KOPT-K1 (cell line): ENCODE results near the gene MED10.

Experiments used
- H3K27ac ChIP-seq: fragments of 200-600 bp; sonication (generic); 2 replicates; pipeline ENCODE4 v1.5.1; 2016; ENCODE audit warnings: antibody characterized with exemption, mild to moderate bottlenecking, low read depth, low read length; ENCODE audit not compliant: poor library complexity, severe bottlenecking
- H3K36me3 ChIP-seq: fragments of 200-600 bp; sonication (generic); 2 replicates; pipeline ENCODE4 v1.5.1; 2017; ENCODE audit warnings: antibody characterized with exemption, mild to moderate bottlenecking, low read length, moderate library complexity; ENCODE audit not compliant: insufficient read depth
- H3K9me3 ChIP-seq: fragments of 200-600 bp; sonication (generic); 2 replicates; pipeline ENCODE4 v1.5.1; 2017; ENCODE audit warnings: antibody characterized with exemption, low read length, mild to moderate bottlenecking; ENCODE audit not compliant: insufficient read depth, poor library complexity, severe bottlenecking

MED10 gene

GRCh38 chr5:6405591-6405990 lies 27.2 kb upstream of the MED10 start:
- no peak overlapping the region for H3K27ac ChIP-seq

GRCh38 chr5:6404129-6404528 lies 25.8 kb upstream of the MED10 start:
- Histone ChIP-seq H3K36me3 (no peaks in the 10 kb centered on the region), H3K27ac (no peak overlapping the region), H3K9me3 (no peaks in the 10 kb centered on the region)

More at GRCh38 chr5:6405591-6405990, 27.2 kb upstream of the MED10 start:
- Histone ChIP-seq H3K9me3 (no peaks in the 10 kb centered on the region), H3K36me3 (no peaks in the 10 kb centered on the region)

- no peak overlapping the region for H3K27ac ChIP-seq
- no peaks in the 10 kb centered on the region for H3K9me3 ChIP-seq
- no peaks in the 10 kb centered on the region for H3K36me3 ChIP-seq
Measured at GRCh38 chr5:6403416-6403815, 25.1 kb upstream of the MED10 start.

- Histone ChIP-seq H3K36me3 (no peaks in the 10 kb centered on the region), H3K9me3 (no peaks in the 10 kb centered on the region), H3K27ac (no peak overlapping the region)
Measured at GRCh38 chr5:6402939-6403338, 24.6 kb upstream of the MED10 start.

- no peak overlapping the region for H3K27ac ChIP-seq
- no peaks in the 10 kb centered on the region for H3K9me3 ChIP-seq
Measured at GRCh38 chr5:6401410-6401809, 23.1 kb upstream of the MED10 start.

GRCh38 chr5:6399980-6400910 lies 21.9 kb upstream of the MED10 start:
- H3K27ac ChIP-seq, result no peak overlapping the region
- no peaks in the 10 kb centered on the region for H3K9me3 ChIP-seq
- H3K36me3 ChIP-seq, result no peaks in the 10 kb centered on the region

More at GRCh38 chr5:6401410-6401809, 23.1 kb upstream of the MED10 start:
- H3K36me3 ChIP-seq, result no peaks in the 10 kb centered on the region

GRCh38 chr5:6398570-6399230 lies 20.4 kb upstream of the MED10 start:
- no peak overlapping the region for H3K27ac ChIP-seq
- no peaks in the 10 kb centered on the region for H3K9me3 ChIP-seq
- no peaks in the 10 kb centered on the region for H3K36me3 ChIP-seq

- no peaks in the 10 kb centered on the region for H3K36me3 ChIP-seq
- H3K27ac ChIP-seq, result no peak overlapping the region
- no peaks in the 10 kb centered on the region for H3K9me3 ChIP-seq
Measured at GRCh38 chr5:6397536-6398269, 19.4 kb upstream of the MED10 start.

GRCh38 chr5:6396836-6397535 lies 18.6 kb upstream of the MED10 start:
- Histone ChIP-seq H3K9me3 (no peaks in the 10 kb centered on the region), H3K27ac (no peak overlapping the region)

GRCh38 chr5:6396043-6396442 lies 17.7 kb upstream of the MED10 start:
- Histone ChIP-seq H3K36me3 (no peaks in the 10 kb centered on the region), H3K27ac (no peak overlapping the region), H3K9me3 (no peaks in the 10 kb centered on the region)

More at GRCh38 chr5:6396836-6397535, 18.6 kb upstream of the MED10 start:
- no peaks in the 10 kb centered on the region for H3K36me3 ChIP-seq

- H3K36me3 ChIP-seq, result no peaks in the 10 kb centered on the region
- no peak overlapping the region for H3K27ac ChIP-seq
- H3K9me3 ChIP-seq, result no peaks in the 10 kb centered on the region
Measured at GRCh38 chr5:6395621-6396020, 17.3 kb upstream of the MED10 start.

GRCh38 chr5:6395102-6395445 lies 16.7 kb upstream of the MED10 start:
- no peak overlapping the region for H3K27ac ChIP-seq

GRCh38 chr5:6394429-6395101 lies 16.2 kb upstream of the MED10 start:
- no peak overlapping the region for H3K27ac ChIP-seq
- H3K36me3 ChIP-seq, result no peaks in the 10 kb centered on the region
- no peaks in the 10 kb centered on the region for H3K9me3 ChIP-seq

More at GRCh38 chr5:6395102-6395445, 16.7 kb upstream of the MED10 start:
- Histone ChIP-seq H3K9me3 (no peaks in the 10 kb centered on the region), H3K36me3 (no peaks in the 10 kb centered on the region)

GRCh38 chr5:6393596-6394194 lies 15.3 kb upstream of the MED10 start:
- H3K27ac ChIP-seq, result no peak overlapping the region

More at GRCh38 chr5:6393596-6394194, 15.3 kb upstream of the MED10 start:
- Histone ChIP-seq H3K9me3 (no peaks in the 10 kb centered on the region), H3K36me3 (no peaks in the 10 kb centered on the region)
